Ishikawa (cell line): ENCODE results near the gene FARS2.

Experiments
- CEBPB ChIP-seq: IDR thresholded peaks from 2 replicates; pipeline ENCODE4 v1.6.1; 2012
- CREB1 ChIP-seq: IDR thresholded peaks from 2 replicates; pipeline ENCODE4 v1.6.1; 2012; ENCODE audit warnings: low read depth
- EGR1 ChIP-seq: IDR thresholded peaks from 2 replicates; pipeline ENCODE4 v1.6.1; 2012
- EP300 ChIP-seq: IDR thresholded peaks from 2 replicates; pipeline ENCODE4 v1.6.1; 2012; ENCODE audit warnings: borderline replicate concordance
- FOXM1 ChIP-seq: IDR thresholded peaks from 2 replicates; pipeline ENCODE4 v1.6.1; 2012; ENCODE audit warnings: low read depth, borderline replicate concordance
- MAX ChIP-seq: IDR thresholded peaks from 2 replicates; pipeline ENCODE4 v1.6.1; 2012
- NFIC ChIP-seq: IDR thresholded peaks from 2 replicates; pipeline ENCODE4 v1.6.1; 2012
- RAD21 ChIP-seq: IDR thresholded peaks from 2 replicates; pipeline ENCODE4 v1.6.1; 2012; ENCODE audit warnings: low read depth
- TAF1 ChIP-seq: IDR thresholded peaks from 2 replicates; pipeline ENCODE4 v1.6.1; 2012; ENCODE audit warnings: low read depth, mild to moderate bottlenecking
- TCF12 ChIP-seq: IDR thresholded peaks from 2 replicates; pipeline ENCODE4 v1.6.1; 2012; ENCODE audit warnings: low read depth
- TEAD4 ChIP-seq: IDR thresholded peaks from 2 replicates; pipeline ENCODE4 v1.6.1; 2012
- USF1 ChIP-seq: IDR thresholded peaks from 2 replicates; pipeline ENCODE4 v1.6.1; 2012
- YY1 ChIP-seq: IDR thresholded peaks from 2 replicates; pipeline ENCODE4 v1.6.1; 2012; ENCODE audit warnings: low read depth
- ZBTB7A ChIP-seq: IDR thresholded peaks from 2 replicates; pipeline ENCODE4 v1.6.1; 2012; ENCODE audit warnings: low read depth
- TF ChIP-seq, protein P1 (sequence below): IDR thresholded peaks from 2 replicates; pipeline ENCODE4 v1.6.1; 2012; ENCODE audit warnings: low read depth, mild to moderate bottlenecking

FARS2 gene

GRCh38 chr6:5667737-5668136 lies 406.4 kb downstream of the FARS2 start:
- TF ChIP-seq TCF12 (no peak), YY1 (no peak), NFIC (no peak), ZBTB7A (no peak), TAF1 (no peak), CEBPB (no peak)

GRCh38 chr6:5670381-5670780 lies 409.1 kb downstream of the FARS2 start:
- TF ChIP-seq TEAD4: no peak
- TF ChIP-seq EP300: no peak
- TF ChIP-seq ZBTB7A: no peak
- TF ChIP-seq TAF1: no peak

- TF ChIP-seq EP300: no peak
Measured at GRCh38 chr6:5670811-5671561, 409.7 kb downstream of the FARS2 start.

GRCh38 chr6:5671601-5672559 lies 410.6 kb downstream of the FARS2 start:
- TF ChIP-seq EGR1 (no peak), CEBPB (no peak), TAF1 (no peak), TCF12 (no peak), USF1 (no peak)

DNA sequence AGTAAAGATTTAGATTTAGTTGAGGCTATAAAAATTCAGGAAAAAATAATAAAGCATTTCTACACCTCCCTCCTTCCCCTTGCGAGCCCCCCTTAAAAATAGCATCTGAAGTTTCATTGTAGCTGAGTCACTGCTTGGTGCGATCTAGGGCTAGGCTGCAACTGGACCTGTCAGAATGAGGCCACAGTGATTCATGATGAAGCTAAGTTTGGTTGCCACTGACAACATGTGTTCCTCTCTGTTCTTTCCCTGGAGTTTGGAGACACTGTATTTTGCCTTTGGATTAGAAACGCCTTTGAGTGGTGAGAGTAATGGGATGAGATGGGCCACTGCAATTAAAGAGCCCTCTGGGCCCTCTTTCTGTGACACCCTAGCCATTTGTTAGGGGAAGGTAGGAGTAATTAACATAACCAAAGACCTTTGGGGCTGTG lies 411.3 kb downstream of the FARS2 start:
- TF ChIP-seq FOXM1 (no peak), EGR1 (no peak), EP300 (no peak), USF1 (no peak), CEBPB (no peak), CREB1 (no peak), RAD21 (no peak), TAF1 (no peak), ZBTB7A (no peak), NFIC (no peak), MAX (no peak)
- TF ChIP-seq, protein P1, sequence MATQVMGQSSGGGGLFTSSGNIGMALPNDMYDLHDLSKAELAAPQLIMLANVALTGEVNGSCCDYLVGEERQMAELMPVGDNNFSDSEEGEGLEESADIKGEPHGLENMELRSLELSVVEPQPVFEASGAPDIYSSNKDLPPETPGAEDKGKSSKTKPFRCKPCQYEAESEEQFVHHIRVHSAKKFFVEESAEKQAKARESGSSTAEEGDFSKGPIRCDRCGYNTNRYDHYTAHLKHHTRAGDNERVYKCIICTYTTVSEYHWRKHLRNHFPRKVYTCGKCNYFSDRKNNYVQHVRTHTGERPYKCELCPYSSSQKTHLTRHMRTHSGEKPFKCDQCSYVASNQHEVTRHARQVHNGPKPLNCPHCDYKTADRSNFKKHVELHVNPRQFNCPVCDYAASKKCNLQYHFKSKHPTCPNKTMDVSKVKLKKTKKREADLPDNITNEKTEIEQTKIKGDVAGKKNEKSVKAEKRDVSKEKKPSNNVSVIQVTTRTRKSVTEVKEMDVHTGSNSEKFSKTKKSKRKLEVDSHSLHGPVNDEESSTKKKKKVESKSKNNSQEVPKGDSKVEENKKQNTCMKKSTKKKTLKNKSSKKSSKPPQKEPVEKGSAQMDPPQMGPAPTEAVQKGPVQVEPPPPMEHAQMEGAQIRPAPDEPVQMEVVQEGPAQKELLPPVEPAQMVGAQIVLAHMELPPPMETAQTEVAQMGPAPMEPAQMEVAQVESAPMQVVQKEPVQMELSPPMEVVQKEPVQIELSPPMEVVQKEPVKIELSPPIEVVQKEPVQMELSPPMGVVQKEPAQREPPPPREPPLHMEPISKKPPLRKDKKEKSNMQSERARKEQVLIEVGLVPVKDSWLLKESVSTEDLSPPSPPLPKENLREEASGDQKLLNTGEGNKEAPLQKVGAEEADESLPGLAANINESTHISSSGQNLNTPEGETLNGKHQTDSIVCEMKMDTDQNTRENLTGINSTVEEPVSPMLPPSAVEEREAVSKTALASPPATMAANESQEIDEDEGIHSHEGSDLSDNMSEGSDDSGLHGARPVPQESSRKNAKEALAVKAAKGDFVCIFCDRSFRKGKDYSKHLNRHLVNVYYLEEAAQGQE: no peak

DNA sequence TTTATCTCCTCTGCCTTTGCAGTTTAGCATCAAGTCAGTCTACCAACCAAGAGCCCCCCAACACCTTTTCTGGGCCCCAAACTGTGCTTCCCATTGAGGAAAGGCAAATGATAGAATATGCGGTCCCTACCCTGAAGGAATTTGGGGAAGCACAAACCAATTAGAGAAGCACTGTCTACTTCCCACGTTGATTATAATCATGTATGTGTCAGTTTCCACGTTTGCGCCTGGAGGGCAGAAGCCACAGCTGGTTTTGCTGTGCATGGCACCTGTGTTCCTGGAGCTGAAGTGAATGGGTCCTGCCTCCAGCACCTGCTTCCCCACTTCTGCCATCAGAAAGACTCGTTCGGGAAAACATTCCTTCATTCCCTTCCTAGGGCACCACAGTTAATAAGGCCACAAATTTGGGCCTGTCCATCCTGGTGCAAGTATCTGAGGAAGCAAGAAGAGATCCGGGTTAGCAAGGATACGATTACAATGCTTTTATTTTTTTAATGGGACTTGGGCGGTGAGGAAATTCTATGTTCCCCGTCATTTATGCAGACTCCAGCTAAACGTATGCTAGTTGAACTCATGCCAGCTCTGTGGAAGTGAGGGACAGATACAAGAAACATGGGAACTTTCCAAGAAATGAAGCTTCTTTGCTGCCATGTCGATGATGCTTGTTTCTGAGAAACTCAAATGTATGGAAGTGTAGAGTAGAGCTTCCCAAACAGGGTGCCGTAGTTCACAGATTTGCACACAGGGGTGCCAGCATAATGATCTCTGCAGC lies 411.9 kb downstream of the FARS2 start:
- TF ChIP-seq RAD21: no peak
- TF ChIP-seq EGR1: no peak
- no peak for TF ChIP-seq EP300
- no peak for TF ChIP-seq MAX
- TF ChIP-seq, protein P1: no peak
- no peak for TF ChIP-seq TEAD4
- no peak for TF ChIP-seq TAF1
- no peak for TF ChIP-seq ZBTB7A
- TF ChIP-seq FOXM1: no peak
- no peak for TF ChIP-seq YY1
- no peak for TF ChIP-seq USF1
- no peak for TF ChIP-seq CEBPB
- TF ChIP-seq CREB1: no peak
- TF ChIP-seq TCF12: no peak
